ENCODE data around the gene VAC14. TPM values are rescaled to one million over a fixed set of nuclear protein-coding genes. Genes with fewer than 3 reads are reported as not detected.

VAC14 gene
- total RNA-seq, 1 donor from 2014 or later = 38.1 TPM

- Histone ChIP-seq H3K4me3 (no peak overlapping the region), H3K9me3 (no peaks in the 10 kb centered on the region), H3K4me1 (peaks cover 86% of the 10 kb centered on the region), H3K27ac (peak overlapping the region; percentile 98), H3K36me3 (no peaks in the 10 kb centered on the region), H3K27me3 (no peaks in the 10 kb centered on the region)
- DNase-seq (ENCODE audit: extremely low spot score in 2 of 2) = no peak
- TF ChIP-seq POLR2AphosphoS5 (IDR thresholded peaks at IDR 0.05; ENCODE audit: insufficient read depth in 1 of 2, low read depth in 1 of 2) = peak in 1 of 2 donors; percentile 68
- TF ChIP-seq, protein P1, sequence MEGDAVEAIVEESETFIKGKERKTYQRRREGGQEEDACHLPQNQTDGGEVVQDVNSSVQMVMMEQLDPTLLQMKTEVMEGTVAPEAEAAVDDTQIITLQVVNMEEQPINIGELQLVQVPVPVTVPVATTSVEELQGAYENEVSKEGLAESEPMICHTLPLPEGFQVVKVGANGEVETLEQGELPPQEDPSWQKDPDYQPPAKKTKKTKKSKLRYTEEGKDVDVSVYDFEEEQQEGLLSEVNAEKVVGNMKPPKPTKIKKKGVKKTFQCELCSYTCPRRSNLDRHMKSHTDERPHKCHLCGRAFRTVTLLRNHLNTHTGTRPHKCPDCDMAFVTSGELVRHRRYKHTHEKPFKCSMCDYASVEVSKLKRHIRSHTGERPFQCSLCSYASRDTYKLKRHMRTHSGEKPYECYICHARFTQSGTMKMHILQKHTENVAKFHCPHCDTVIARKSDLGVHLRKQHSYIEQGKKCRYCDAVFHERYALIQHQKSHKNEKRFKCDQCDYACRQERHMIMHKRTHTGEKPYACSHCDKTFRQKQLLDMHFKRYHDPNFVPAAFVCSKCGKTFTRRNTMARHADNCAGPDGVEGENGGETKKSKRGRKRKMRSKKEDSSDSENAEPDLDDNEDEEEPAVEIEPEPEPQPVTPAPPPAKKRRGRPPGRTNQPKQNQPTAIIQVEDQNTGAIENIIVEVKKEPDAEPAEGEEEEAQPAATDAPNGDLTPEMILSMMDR (IDR thresholded peaks at IDR 0.05) = no peak
- TF ChIP-seq POLR2A (IDR thresholded peaks at IDR 0.05) = no peak
- intact Hi-C loops (cut with DNase I) = no loop called here
These were observed 112.7 kb downstream of the VAC14 start for GRCh38 chr16:70688246-70688742.

DNA sequence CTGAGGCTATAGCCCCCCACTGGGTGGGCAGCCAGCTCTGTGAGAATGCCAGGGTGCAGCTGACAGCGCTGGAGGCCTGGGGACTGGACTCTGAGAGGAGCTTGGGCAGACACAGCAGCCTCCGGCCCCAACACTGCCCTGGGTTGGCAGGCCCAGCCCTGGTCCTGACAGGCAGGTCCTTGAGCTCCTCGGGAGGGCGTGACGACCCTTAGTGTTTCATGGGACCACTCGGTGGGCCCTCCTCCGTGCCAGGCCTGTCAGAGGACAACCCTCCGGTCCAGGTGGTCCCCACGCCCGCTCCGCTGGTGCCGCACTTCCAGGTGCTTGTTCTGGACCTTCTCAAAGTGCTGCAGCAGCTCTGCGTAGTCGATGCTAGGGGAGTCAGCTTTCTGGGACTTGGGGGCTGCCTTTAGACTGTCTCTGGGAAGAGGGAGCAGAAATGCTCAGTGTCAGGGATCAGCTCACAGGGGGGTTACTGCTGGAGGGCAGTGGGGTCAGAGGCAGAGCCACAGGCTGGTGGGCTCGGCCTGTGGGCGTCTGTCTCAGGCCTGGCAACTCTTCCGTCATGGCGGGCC is 113.2 kb downstream of the VAC14 start:
- Histone ChIP-seq H3K4me1 (peaks cover 86% of the 10 kb centered on the region), H3K27ac (peak overlapping the region; percentile 98), H3K27me3 (no peaks in the 10 kb centered on the region), H3K36me3 (no peaks in the 10 kb centered on the region), H3K4me3 (no peak overlapping the region), H3K9me3 (no peaks in the 10 kb centered on the region)
- no peak for TF ChIP-seq POLR2A (IDR thresholded peaks at IDR 0.05)
- no peak for TF ChIP-seq POLR2AphosphoS5 (IDR thresholded peaks at IDR 0.05; ENCODE audit: insufficient read depth in 1 of 2, low read depth in 1 of 2)
- TF ChIP-seq, protein P1 (IDR thresholded peaks at IDR 0.05) = no peak
- DNase-seq (ENCODE audit: extremely low spot score in 2 of 2) = no peak
- intact Hi-C loops (cut with DNase I) = no loop called here

GRCh38 chr16:70687102-70687511 is 113.9 kb downstream of the VAC14 start:
- DNase-seq (ENCODE audit: extremely low spot score in 2 of 2) = no peak
- Histone ChIP-seq H3K36me3 (no peaks in the 10 kb centered on the region), H3K4me1 (peaks cover 86% of the 10 kb centered on the region), H3K27me3 (no peaks in the 10 kb centered on the region), H3K27ac (peak overlapping the region; percentile 98), H3K9me3 (no peaks in the 10 kb centered on the region), H3K4me3 (peak overlapping the region in 1 of 2 donors; percentile 91)
- no peak for TF ChIP-seq POLR2AphosphoS5 (IDR thresholded peaks at IDR 0.05; ENCODE audit: insufficient read depth in 1 of 2, low read depth in 1 of 2)
- TF ChIP-seq, protein P1 (IDR thresholded peaks at IDR 0.05) = no peak
- TF ChIP-seq POLR2A (IDR thresholded peaks at IDR 0.05) = no peak
- intact Hi-C loops (cut with DNase I) = no loop called here

- peaks cover 86% of the 10 kb centered on the region for H3K4me1 ChIP-seq
- H3K4me3 ChIP-seq = peak overlapping the region; percentile 41 to 91
- intact Hi-C loops (cut with DNase I) = no loop called here
- no peaks in the 10 kb centered on the region for H3K36me3 ChIP-seq
- peak overlapping the region; percentile 98 for H3K27ac ChIP-seq
- no peaks in the 10 kb centered on the region for H3K9me3 ChIP-seq
- no peak for DNase-seq (ENCODE audit: extremely low spot score in 2 of 2)
- no peaks in the 10 kb centered on the region for H3K27me3 ChIP-seq
- TF ChIP-seq POLR2AphosphoS5 (IDR thresholded peaks at IDR 0.05; ENCODE audit: insufficient read depth in 1 of 2, low read depth in 1 of 2) (peak in 1 of 2 donors; percentile 54), POLR2A (IDR thresholded peaks at IDR 0.05) (no peak)
- TF ChIP-seq, protein P1 (IDR thresholded peaks at IDR 0.05) = no peak
These were observed 114.4 kb downstream of the VAC14 start for GRCh38 chr16:70686376-70687101.

- no peak for TF ChIP-seq POLR2AphosphoS5 (IDR thresholded peaks at IDR 0.05; ENCODE audit: insufficient read depth in 1 of 2, low read depth in 1 of 2)
- peak in 1 of 2 donors; percentile 63 for TF ChIP-seq POLR2A (IDR thresholded peaks at IDR 0.05)
- H3K36me3 ChIP-seq = no peaks in the 10 kb centered on the region
- H3K4me1 ChIP-seq = peaks cover 86% of the 10 kb centered on the region
- intact Hi-C loops (cut with DNase I) = no loop called here
- H3K4me3 ChIP-seq = peak within 1 kb of the TSS; percentile 73 to 91
- no peaks in the 10 kb centered on the region for H3K9me3 ChIP-seq
- H3K27ac ChIP-seq = peak within 1 kb of the TSS; percentile 98
- no peak for DNase-seq (ENCODE audit: extremely low spot score in 2 of 2)
- H3K27me3 ChIP-seq = no peaks in the 10 kb centered on the region
These were observed 115.0 kb downstream of the VAC14 start, which contains the start of gene MTSS2 for GRCh38 chr16:70685938-70686375. Gene MTSS2 (minus strand): TSS chr16:70686053. CDS start chr16:70685791, 262 bp downstream.

All from vagina (tissue), 2 donors.